Measurements from ENCODE around the gene PLA2G2A.
"Not testable (repeated sequence)": the region's sequence is repeated elsewhere in the genome, so short reads cannot be mapped to it uniquely, and the experiment has no call there.

The PLA2G2A gene, protein sequence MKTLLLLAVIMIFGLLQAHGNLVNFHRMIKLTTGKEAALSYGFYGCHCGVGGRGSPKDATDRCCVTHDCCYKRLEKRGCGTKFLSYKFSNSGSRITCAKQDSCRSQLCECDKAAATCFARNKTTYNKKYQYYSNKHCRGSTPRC

DNA sequence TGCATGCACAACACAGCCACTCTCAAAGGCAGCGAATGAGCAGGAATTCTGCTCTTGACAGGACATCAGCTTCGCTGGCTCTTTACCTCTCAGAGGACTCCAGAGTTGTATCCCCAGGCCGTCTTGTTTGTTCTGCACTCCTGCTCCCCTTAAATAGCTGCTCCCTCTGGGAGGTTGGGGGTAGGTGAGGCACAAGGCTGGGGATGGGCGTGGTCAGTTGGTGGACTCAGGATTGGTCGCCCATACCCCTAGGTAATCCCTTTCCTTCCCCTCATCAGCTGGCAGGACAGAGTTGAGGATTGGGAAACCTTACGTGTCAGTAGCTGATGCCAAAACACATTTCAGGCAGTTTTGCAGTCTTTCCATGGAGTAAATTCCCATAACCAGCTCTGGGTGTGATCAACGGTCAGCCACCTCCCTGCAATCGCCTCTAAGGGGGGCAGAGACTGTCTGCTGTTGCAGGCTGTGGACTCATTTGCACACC is at the start of gene PLA2G2A:
Gene PLA2G2A (minus strand): TSS at position 125 of the 484 bp plus-strand sequence. CDS start 845 bp downstream, outside the sequence.
- no peak for DNase-seq (ENCODE audit: low read depth)

DNA sequence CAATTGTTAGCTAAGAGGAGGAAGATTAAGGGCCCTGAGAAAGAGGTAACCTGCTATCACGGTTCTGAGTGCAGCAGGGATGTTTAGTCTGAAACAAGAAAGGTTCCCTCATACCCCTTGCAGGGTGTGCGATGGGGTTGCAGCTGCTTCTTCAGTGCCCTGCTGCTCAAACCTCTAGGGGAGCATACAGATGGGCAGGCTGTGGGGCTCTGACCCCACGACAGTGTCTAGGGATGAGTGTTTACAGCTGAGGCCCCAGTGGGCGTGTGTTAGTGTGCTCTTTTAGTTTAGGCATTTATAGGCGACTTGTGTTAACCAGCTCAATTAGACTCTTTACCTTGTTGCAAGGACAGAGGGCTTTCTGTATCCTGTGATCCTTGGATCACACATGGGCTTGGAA is 49.3 kb upstream of the PLA2G2A start:
- no peak for DNase-seq (ENCODE audit: low read depth)

DNA sequence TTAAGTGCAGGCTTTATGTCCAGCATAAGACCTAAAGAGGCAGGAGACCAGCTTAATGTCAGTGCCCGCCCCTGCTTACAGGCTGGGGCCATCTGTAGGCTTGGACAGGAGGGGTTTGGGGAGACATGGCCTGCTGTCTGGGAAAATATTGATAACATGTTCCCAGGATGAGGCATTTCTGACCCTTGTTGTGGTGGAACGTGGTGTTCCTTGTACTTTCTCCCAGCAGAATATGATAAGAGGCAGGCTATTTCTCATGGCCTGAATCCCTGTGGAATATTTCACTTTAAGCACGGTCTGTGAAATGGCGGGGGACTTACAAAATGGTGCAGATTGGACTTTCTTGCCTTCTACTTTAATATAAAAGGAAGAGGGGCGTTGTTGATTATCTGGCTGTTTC is 48.7 kb upstream of the PLA2G2A start:
- DNase-seq (ENCODE audit: low read depth): no peak

DNA sequence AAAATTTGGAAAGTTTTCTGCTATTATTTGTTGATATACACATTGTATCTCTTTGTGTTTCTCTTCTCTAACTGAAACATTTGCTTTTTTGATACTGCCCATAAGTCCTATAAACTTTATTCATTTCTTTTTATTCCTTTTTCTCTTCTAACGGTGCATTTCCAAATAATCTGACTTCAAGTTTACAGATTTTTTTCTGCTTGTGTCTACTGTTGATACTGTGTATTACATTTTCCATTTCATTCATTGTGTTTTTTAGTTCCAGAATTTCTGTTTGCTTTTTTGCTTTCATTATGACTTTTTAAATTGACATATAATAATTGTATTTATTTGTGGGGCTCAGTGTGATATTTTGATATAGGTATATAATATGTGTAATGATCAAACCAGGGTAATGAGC is 38.3 kb upstream of the PLA2G2A start:
- DNase-seq (ENCODE audit: low read depth): no peak

DNA sequence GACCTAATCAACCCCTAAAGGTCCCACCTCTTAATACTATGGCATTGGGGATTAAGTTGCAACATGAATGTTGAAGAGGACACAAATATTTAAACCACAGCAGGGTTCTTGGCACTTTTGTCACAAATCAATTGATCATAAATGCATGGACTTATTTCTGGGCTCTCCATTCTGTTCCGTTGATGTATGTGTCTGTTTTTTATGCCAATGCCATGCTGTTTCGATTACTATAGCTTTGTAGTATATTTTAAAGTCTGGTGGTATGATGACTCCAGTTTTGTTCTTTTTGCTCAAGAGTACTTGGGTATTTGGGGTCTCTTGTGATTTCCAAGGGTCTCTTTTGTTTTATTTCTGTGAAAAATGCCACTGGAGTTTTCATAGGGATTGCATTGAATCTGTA is 34.7 kb upstream of the PLA2G2A start:
- no peak for DNase-seq (ENCODE audit: low read depth)

DNA sequence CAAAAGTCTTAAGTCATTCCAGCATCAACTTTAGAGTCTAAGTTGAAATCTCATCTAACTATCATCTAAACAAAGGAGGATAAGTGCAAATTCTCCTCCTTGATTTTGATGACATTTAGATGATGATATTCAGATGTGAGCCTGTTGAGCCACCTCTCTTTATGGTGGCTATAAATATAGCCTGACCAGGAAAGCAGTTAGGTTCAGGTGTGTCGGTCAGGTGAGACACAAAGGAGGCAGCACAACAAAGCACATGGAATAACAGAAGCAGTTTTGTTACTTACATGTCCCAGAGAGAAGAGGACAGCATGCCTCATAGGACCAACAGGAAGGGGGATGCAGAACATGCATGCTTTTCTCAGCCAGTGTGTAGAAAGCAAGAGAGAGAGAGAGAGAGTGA is 30.6 kb upstream of the PLA2G2A start:
- DNase-seq (ENCODE audit: low read depth): no peak

DNA sequence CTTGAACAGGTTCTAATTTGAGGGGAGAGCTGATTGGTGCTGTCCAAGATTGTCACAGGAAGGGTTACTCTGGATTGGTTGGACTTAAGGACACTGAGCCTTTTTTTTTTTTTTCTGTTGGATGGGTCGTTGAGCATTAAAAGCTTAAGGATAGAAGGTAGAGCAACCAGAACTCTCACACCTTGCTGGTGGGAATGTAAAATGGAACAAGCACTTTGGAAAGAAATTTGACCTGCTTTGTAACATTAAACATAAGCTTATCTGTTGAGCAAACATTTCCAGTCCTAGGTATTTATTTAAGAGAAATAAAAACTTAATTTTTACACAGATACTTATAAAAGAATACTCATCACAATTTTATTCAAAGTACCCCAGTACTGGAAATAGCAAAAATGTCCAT is 29.8 kb upstream of the PLA2G2A start:
- DNase-seq (ENCODE audit: low read depth): no peak

DNA sequence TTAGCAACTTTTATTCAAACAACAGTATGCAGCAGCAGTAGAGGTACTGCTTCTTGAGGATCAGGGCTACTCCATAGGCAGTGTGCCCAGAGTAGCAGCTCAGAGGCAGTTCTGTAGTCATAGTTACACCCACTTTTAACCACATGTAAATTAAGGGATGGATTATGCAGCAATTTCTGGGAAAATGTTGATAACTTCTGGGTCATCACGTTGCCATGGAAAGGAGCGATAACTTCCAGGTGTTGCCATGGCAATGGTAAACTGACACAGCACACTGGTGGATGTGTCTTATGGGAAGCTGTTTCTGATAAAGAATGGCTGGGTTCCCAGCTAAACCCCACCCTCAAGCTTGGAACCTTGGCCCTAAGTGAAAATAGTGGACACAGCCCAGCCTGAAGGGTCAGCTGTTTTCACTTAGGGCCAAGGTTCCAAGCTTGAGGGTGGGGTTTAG is 29.0 kb upstream of the PLA2G2A start:
- DNase-seq (ENCODE audit: low read depth): no peak

DNA sequence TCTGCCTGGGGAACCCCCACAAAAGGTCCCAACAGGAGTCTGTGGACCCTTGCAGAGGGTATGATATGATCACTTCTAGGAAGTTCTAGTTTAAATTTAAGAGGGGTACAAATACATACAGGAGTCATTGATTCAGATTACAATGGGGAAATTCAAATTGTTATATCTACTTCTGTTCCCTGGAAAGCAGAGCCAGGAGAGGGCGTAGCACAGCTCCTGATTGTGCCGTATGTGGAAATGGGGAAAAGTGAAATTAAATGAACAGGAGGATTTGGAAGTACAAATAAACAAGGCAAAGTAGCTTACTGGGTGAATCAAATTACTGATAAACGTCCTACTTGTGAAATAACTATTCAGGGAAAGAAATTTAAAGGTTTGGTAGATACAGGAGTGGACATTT is 19.4 kb upstream of the PLA2G2A start:
- DNase-seq (ENCODE audit: low read depth): not testable (repeated sequence)

DNA sequence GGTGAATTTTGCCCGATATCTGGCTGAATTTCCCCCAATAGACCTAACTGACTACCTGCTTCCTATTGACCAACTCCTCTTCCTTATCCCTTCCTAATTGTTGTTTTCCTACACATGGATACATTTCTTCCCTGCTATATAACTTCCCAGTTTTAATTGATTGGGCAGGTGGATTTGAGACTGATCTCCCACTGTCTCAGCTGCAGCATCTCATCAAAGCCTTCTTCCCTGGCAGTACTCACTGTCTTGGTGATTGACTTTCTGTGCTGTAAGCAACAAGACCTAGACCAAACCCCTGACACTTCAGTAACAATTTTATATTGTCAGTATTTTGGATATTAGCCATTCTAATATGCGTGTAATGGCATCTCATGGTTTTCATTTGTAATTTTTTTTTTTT is 11.3 kb upstream of the PLA2G2A start:
- DNase-seq (ENCODE audit: low read depth): no peak

DNA sequence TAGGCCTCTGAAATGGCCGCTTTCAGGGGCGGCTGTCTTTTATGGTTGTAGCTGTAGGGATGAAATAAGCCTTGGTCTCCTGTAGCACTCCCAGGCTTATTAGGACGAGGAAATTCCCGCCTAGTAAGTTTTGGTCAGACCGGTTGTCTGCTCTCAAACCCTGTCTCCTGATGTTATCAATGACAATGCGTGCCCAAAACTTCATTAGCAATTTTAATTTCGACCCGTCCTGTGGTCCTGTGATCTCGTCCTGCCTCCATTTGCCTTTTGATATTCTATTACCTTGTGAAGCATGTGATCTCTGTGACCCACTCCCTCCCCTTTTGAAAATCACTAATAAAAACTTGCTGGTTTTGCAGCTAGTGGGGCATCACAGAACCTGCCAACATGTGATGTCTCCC is 10.8 kb upstream of the PLA2G2A start:
- DNase-seq (ENCODE audit: low read depth): not testable (repeated sequence)

DNA sequence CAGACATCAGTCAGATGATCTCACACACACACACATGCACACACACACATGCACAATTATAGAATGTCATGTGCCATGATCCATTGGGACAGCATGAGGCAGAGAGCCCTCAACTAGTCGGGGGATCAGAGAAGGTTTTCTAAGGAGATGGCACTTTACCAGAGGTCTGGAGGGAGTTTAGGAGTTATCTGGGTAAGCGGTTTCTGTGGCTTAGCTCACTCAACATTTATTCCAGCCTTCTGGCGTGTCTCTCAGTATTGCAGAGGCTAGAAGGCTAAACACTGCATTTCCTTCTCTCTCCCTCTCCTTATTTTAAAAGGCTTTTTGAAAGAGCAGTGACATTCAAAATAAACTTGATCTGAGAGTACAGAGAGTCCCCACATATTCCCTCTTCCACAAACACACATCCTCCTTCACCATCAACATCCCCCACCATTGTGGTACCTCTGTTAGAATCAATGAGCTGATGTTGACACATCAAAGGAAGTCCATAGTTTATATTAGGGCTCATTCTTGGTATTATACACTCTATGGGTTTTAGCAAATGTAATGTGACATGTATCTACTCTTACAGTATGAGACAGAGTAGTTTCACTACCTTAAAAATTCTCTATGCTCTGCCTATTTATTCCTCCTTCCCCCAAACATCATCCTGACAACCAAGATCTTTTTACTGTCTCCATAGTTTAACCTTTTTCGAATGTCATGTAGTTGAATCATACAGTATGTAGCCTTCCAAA is 9.0 kb upstream of the PLA2G2A start:
- DNase-seq (ENCODE audit: low read depth): no peak

DNA sequence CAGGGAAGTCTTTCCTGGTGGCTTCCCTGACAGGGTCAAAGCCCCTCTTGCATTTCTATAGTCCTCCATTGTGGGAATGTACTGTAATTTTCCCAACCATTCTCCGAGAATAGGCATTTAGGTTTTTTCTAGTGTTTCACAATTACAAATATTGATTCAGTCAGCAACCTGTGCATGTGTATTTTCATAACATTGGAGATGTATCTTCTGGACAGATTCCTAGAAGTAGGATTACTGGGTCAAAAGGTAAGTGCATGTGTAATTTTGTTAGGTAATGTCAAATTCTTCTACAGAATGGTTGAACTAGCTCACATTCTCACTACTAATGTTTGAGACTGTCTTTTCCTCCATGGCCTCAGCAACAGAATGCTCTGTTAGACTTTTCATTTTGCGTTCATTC is 8.3 kb upstream of the PLA2G2A start:
- no peak for DNase-seq (ENCODE audit: low read depth)

DNA sequence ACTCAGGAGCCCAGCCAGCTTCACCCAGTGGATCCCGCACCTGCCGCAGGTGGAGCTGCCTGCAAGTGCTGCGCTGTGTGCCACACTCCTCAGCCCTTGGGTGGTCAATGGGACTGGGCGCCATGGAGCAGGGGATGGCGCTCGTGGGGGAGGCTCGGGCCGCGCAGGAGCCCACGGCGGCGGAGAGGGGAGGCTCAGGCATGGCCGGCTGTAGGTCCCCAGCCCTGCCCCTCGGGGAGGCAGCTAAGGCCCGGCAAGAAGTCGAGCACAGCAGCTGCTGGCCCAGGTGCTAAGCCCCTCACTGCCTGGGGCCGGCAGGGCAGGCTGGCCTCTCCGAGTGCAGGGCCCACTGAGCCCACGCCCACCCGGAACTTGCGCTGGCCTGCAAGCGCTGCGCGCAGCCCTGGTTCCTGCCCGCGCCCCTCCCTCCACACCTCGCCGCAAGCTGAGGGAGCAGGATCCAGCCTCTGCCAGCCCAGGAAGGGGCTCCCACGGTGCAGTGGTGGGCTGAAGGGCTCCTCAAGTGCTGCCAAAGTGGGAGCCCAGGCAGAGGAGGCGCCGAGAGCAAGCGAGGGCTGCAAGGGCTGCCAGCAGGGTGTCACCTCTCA is 5.1 kb upstream of the PLA2G2A start:
- not testable (repeated sequence) for DNase-seq (ENCODE audit: low read depth)

DNA sequence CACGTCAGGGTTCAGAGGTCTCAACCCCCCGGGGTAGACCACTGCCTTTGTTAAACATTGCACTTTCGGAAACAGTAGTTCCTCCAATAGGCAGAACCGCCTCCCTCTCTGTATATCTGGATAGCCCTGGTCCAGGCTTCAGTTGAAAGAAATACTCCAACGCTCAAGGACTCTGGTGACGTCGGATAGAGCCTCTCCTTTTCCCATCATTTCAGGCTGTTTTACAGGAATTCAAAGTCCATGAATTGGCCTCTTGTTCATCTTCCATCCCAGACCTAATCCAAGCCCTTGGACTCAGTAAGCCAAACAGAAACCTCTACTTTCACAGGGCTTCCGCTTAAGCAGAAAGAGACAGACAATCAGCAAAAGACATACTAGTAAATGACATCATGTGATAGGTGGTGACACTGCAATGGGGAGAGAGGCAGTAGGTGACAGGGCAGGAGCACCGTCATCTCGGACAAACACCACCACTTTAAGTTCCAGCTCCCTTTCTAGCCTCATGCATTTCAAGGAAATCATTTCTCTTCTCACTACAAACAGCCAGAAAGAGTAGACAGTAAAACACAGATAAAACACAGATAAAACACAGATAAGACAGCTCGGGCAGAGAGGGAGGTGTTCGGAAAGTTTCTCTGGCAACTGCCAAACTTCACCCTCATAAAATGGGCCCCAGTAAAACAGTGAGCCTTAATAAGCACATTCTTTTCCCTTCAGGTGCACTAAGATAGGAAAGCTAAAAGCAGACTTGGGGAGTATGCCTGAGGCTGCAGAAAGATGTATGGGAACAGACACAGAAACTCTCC is 2.3 kb upstream of the PLA2G2A start:
- DNase-seq (ENCODE audit: low read depth): no peak

DNA sequence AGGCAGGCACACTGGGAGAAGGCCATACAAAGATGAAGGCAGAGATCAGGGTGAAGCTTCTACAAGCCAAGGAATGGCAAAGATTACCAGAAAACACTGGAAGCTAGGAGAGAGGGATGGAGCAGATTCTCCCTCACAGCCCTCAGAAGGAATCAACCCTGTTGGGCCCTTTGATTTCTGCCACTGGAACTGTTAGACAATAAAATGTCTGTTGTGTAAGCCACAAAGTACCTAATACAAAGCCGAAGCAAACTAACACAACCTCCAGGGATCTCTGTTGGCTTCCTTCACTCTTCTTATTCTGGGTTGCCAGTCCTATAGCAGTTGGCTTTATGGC is 1.7 kb upstream of the PLA2G2A start:
- DNase-seq (ENCODE audit: low read depth): no peak

DNA sequence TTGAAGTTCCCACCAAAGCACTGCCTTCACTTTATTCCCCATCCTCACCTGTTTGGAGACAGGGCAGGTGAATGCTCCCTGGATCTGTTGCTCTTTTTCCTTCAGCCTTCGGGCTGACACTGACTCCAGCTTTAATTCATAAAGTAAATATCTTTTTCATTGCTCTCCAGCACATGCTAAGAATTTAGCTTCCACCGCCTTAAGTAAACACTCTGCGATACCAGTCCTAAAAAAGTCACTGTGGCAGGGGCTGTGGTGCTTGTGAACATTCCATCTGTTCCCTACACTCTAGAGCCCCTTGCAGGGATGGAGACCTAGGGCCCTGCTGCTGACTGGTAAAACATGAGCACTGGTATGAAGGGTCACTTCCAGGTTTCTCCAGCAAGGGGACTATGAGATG is 896 bp upstream of the PLA2G2A start:
- no peak for DNase-seq (ENCODE audit: low read depth)

DNA sequence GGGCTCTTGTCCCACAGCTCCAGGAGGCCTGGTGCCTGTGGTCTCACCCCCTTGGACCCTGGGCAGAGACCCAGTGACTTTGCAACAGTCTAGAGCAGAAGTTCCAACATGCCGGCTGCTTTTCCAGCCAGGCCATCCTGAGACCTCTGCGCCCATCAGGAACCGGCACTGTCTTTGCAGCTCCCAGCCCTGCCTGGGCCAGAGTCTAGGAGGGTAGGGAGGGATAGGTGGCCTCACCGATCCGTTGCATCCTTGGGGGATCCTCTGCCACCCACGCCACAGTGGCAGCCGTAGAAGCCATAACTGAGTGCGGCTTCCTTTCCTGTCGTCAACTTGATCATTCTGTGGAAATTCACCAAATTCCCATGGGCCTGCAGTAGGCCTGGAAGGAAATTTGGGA is 1.3 kb downstream of the PLA2G2A start:
- DNase-seq (ENCODE audit: low read depth): no peak

DNA sequence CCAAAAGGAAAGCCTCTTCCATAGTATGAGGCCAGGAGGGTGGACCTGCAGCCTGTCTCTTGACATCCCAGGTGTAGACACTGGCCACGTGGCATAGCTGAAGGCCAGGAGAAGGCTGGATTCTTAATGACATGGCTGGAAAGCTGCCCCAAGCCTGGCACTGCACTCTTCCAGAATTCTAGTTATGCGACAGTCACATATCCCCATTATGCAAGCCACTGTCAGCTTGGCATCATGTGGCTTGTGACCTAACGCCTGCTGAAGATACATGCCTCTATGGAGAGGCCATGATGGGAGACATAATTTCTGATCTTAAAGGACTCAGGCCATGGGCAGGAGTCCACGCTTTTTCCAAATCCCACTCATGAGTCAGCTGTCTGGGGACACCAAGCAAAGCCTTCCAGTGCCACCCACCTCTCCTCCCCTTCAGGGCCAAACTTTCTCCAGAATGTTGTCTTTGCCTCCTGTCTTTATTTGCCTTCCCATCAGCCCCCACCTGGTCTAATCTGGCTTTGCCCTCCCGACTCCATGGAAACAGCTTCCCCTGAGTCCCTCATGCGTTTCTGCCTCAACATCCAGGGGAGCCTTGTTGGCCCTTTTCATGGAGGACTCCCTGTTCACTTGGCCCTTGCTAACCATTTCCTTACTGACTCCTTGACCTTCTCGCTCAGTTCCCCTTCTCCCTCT is 3.0 kb downstream of the PLA2G2A start:
- no peak for DNase-seq (ENCODE audit: low read depth)

DNA sequence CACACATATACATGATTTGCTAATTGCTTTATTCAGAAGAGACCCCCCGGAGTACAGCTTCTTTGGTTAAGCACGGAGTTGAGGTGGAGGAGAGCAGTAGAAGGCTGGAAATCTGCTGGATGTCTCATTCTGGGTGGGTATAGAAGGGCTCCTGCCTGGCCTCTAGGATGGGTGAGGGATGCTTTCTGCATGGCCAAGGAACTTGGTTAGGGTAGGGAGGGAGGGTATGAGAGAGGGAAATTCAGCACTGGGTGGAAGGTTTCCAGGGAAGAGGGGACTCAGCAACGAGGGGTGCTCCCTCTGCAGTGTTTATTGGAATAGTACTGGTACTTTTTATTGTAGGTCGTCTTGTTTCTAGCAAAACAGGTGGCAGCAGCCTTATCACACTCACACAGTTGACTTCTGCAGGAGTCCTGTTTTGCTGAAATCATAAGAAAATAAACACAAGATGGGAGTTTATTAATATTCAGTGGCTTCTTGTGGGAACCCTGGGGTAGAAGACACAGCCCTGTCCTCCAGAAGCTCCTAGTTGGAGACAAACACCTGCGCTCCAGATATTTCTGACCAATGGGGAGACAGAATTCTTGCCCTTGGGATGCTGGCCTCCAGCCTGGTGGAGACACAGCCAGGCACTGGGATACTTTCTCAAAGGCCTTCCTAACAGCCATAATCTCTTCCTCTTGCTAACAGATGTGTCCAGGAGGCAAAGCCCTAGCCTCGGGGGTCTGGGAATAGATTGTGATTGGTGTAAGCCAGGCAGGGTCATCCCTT is 3.8 kb downstream of the PLA2G2A start:
- no peak for DNase-seq (ENCODE audit: low read depth)

DNA sequence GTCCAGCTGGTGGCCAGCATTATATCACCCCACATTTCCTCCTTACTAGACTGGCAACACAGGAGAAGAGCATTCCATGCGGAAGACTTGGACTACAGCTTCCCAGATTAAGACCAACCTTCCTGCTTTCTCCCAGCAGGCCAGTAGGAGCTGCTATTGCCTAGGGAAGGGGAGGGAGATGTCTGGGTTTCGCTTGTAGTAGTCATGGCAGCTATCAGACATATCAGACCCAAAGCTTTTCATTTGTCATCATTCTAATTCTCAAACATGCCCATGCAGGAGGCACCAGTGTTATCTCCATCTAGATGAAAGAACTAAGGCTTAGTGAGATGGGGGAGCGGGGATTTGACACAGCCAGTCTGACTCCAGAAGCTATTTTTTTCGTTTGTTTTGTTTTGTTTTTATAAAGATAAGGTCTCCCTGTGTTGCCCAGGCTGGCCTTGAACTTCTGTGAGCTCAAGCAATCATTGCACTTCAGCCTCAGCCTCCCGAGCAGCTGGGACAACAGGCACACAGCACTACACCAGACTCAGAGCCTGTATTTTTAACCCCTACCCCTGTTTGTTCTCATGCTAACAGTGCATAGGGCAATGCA is 4.5 kb downstream of the PLA2G2A start:
- DNase-seq (ENCODE audit: low read depth): no peak

All from activated T-helper 1 cell treated with Interleukin-2 at 50 U/mL for 16 hours (primary cell).